Left lobe of liver (tissue), 2 donors: ENCODE results near the gene ALX4. TPM values are rescaled to one million over a fixed set of nuclear protein-coding genes. Genes with fewer than 3 reads are reported as not detected.

Source experiments
- ATAC-seq: fragments of 200-7000 bp; cut with Tn5 transposase; one replicate; pipeline ENCODE4 v1.9.1; 2020; ENCODE audit warnings: mild to moderate bottlenecking, moderate library complexity
- DNase-seq: peaks from one replicate; pipeline ENCODE4 v3.0.0-alpha.2; 2020; ENCODE audit warnings: low spot score
- total RNA-seq: library from RNA; stranded (reverse); gene quantifications from one replicate; pipeline ENCODE4 v1.2.1, GENCODE V29; 2021
- donor health status: DM: no; HTN: no; CAD: no; lungs with moderate emphysema.
- donor health status: DM: no; HTN: yes; CAD: no.

The ALX4 gene
- total RNA-seq, 1 donor from 2014 or later: not detected

DNA sequence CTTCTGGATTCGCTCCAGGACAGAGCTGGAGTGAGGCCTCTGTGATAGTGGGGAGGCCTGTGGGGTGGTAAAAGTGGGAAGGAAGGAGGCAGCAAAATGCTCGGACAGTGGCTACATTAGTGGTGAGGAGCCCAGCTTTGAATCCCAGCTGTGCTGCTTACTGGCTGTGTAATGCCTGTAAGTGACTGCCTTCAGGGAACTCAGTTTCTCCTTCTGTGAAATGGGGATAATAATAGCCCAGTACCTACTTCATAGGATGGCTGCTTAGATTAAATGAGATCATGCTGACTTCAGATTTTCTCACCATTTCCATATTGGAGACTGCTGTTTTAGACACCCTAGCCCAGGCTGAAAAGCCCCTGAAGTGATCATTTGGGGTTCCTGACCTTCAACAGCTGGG lies 8.4 kb upstream of the ALX4 start:
- no peak for ATAC-seq
- no peak for DNase-seq

GRCh38 chr11:44316659-44317240 lies 6.8 kb upstream of the ALX4 start:
- ATAC-seq (peak; percentile 72), DNase-seq (peak; percentile 43)

- DNase-seq: peak; percentile 41
- peak; percentile 9 for ATAC-seq
Measured at GRCh38 chr11:44315947-44316658, 6.2 kb upstream of the ALX4 start.

DNA sequence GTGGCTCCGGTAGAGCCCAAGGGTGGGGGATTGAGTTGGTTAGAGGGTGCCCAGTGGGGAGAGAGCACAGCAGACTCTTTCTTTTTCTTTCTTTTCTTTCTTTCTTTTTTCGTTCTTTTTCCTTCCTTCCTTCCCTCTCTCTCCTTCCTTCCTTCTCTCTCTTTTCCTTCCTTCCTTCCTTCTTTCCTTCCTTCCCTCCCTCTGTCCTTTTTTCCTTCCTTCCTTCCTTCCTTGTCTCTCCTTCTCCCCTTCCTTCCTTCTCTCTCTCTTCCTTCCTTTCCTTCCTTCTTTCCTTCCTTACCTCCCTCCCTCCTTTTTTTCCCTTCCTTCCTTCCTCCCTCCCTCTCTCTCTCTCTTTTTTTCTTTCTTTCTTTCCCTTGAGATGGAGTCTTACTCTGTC lies 4.8 kb upstream of the ALX4 start:
- no peak for ATAC-seq
- no peak for DNase-seq

DNA sequence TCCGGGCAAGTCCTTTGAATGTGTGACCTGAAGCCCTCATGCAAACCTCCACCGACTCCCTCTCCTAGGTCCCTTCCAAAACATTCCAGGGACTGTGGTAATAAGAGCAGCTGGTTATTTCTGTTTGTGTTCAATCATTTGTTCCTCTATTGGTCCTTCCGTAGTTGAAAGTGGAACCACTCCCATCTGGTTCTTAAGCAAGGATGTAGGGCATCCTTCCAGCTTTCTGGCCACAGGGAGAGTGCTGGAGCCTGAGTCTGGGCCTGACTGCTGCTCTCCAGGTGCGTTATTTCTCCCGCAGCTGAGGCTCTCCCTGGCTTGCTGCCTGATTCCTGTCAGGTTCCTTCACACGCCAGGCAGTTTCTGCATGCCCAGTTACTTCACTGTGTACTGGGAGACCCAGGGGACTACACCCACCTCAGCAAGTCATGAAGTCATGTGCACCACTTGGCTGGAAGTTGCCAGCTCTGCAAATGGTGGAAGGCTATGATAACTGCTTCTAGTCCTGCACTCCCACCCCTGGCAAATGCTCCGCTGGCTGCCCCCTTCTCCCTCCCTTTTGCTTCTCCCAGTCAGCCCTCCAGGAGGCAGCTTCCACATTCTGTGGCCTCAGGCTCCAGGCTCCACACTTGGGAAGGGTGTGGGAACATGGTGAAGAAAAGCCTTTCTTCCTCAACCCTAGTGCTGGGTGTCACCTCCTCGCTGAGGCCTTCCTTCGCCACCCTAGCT lies 4.0 kb upstream of the ALX4 start:
- DNase-seq: peak; percentile 34
- ATAC-seq: no peak

DNA sequence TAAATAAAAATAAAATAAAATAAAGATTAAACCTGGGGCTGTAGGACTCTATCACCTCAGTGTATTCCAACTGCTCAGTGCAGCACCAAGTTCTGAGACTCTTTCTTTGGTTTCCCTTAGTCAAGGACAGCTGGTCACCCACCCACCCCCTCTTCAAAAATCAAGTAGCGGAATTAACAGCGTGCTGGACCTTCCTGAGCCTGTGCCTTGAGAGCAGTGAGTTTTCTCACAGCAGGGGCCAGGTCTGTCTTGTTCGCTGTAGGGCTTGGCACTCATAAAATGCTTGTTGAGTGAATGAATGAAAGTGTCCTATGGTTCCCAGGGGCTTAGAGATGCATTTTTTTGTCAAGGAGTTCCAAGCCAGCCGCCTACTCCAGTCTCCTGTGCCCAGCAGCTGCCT lies 2.9 kb upstream of the ALX4 start:
- ATAC-seq (no peak), DNase-seq (no peak)

DNA sequence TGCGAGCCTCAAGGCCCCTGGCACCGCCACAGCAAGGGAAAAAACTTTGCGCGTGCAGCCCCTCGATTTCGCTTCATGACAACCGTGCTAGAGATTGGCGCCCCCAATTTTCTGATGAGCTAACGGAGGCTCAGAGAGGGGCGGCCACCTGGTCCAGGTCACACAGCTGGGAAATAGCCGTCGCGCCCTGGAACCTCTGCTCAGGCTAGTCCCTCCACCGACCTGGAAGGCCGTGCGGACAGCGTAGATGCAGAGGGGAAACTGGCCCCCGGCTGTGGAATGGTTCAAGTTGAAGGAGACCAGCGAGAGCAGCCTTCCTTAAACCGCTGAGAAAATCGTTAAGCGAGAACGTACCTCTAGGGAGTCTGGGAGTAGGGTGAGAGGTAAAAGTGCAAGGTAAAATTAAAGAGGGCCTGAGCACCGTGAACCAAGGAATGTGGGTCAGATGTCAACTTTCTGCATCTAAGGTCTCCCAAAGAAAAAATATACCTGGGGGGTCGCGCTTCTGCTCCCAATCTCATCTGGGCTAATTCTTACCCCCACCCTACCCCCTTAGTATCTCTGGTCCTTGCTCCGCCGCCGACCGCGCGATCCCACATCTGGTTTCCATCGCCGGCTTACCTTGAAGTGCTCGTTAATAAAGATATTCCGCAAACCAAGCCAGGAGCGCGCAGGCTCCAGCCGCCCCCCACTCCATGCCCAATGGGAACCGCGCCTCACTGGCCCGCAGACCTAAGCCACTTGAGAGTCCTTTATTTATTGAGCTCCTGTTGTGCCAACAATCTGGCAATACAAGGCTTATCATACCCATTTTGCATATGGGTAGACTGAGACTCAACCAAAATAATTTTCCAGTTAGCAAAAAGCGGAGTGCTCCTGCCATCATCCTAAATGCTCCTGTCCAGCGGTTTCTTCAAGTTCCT lies 1.7 kb upstream of the ALX4 start:
- DNase-seq: no peak
- ATAC-seq: no peak

GRCh38 chr11:44310463-44311272 lies 729 bp upstream of the ALX4 start:
- DNase-seq (no peak), ATAC-seq (no peak)

DNA sequence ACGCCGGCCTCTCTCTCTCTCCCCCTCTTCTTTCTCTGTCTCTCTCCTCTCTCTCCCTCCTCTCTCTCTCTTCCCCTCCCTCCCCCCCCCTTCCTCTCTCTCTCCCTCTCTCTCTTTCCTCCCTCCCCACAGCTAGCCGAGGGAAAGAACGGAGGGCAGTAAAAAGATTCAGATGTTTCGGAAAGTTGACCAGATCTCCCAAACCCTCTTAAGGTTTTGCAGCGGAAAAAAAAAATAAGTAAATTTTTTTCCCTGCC lies 195 bp upstream of the ALX4 start:
- no peak for DNase-seq
- no peak for ATAC-seq

GRCh38 chr11:44308923-44309477 lies 939 bp downstream of the ALX4 start:
- DNase-seq: no peak
- ATAC-seq: no peak

GRCh38 chr11:44308256-44308922 lies 1.6 kb downstream of the ALX4 start:
- no peak for DNase-seq

GRCh38 chr11:44307340-44308099 lies 2.4 kb downstream of the ALX4 start:
- no peak for DNase-seq
- ATAC-seq: no peak

More at GRCh38 chr11:44308256-44308922, 1.6 kb downstream of the ALX4 start:
- no peak for ATAC-seq

- ATAC-seq (no peak), DNase-seq (no peak)
Measured at GRCh38 chr11:44306918-44307244, 3.1 kb downstream of the ALX4 start.

DNA sequence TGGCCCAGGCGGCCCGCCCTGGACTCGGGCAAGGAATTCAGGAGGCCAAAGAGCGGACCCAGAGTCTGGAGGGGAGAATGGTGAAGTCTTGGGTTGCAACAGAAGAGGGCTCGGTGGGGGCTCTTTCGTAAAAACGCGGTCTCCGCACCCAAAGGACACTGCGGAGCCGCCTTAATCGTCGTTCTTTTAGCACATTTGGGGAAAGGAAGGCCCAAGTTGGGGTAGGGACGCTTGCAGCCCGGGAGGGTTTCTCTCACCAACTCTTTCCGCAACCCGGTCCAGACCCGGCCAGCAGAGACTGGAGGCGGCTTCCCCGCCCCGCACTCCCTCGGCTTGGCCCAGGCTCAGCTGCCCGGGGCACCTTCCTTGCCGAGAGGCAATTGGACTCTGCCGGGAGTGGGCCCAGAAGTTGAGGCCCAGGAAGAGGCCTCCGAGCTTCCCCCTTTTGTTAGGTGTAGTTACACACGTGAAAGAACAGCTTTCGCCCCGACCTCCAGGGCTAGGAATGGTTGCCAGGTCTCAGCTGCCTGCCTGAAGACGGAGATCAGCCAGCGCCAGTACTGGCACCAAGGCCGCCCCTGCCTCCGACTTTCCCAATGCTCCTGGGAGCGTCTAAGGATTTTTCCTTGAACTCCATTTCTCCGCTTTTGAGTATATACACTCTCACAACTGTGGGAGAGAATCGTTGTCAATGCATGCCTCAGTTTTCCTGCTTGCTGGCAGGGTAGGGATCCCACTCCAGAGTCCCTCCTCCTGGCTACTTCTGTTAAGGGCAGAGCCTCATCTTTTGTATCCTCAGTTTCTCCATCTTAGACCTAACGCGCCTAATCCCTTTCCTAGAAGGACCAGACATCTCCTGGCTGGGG lies 3.7 kb downstream of the ALX4 start:
- ATAC-seq (peak; percentile 40), DNase-seq (no peak)

- ATAC-seq (peak; percentile 62), DNase-seq (peak; percentile 53)
Measured at GRCh38 chr11:44305470-44306051, 4.4 kb downstream of the ALX4 start.

DNA sequence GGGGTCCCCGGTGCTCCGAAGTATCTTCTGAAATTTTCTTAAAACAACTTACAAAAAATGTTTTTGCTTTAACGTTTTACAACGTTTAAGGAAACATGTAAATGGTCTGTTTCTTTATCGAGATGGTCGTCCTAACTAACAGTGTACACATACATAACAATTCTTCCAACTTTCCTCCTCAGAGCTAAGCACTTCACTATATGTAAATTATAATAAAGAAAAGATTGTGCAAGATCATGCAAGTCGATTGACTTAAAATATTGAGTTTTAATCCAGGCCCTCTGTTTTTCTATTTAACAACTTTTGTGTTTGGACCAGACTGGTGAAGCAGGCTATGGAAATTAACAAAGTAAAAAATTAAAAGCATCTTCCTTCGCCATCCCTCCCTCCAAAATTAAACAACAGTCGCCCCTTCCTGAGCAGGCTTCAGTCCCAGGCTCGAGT lies 4.9 kb downstream of the ALX4 start:
- ATAC-seq (no peak), DNase-seq (no peak)
